Measurements from ENCODE around the gene LIN28B. TPM values are rescaled to one million over a fixed set of nuclear protein-coding genes. Genes with fewer than 3 reads are reported as not detected.

The LIN28B gene
- total and polyA plus RNA-seq, 2 of the 4 experiments (the other 2 are of a cell fraction) = not detected

GRCh38 chr6:105120570-105120969 is 163.7 kb downstream of the LIN28B start:
- in situ Hi-C loops (cut with MboI; ENCODE audit: low sequenced_read_pairs) (no loop called here), intact Hi-C loops (cut with micrococcal nuclease) (no loop called here), dilution Hi-C loops (cut with HindIII; ENCODE audit: low sequenced_read_pairs, unreplicated experiment) (no loop called here)
- WGBS, 2 experiments (ENCODE audit: extremely low coverage in 2 of 2, insufficient read length in 1 of 2) = 79% methylated on average over 3 of the region's 5 CpGs; no CpG with 5 or more reads in 1 of the 2 experiments
- no peak overlapping the region for H4K91ac ChIP-seq (ENCODE audit: insufficient read depth, low read depth, low read length)
- H2BK120ac ChIP-seq (ENCODE audit: low read depth, low read length) = no peak overlapping the region
- H2AK9ac ChIP-seq (replicated peaks; ENCODE audit: low read depth, low read length, poor library complexity) = no peak overlapping the region
- no peaks in the 10 kb centered on the region for H3K4me1 ChIP-seq (ENCODE audit: control insufficient read depth, insufficient read depth, low read length)
- H3K79me1 ChIP-seq (ENCODE audit: low read depth in 1 of 2, low read length in 2 of 2) = no peaks in the 10 kb centered on the region; a peak in 1 of 4 replicates
- no peak overlapping the region for H3K14ac ChIP-seq (replicated peaks; ENCODE audit: low read depth, low read length)
- no peak overlapping the region for H2BK15ac ChIP-seq (ENCODE audit: low read depth, low read length)
- H2BK5ac ChIP-seq (ENCODE audit: low read depth, low read length, poor library complexity, severe bottlenecking) = no peak overlapping the region
- ChIA-PET POLR2A (ENCODE audit: unreplicated experiment) (no interaction called here), CTCF (no interaction called here)
- TF ChIP-seq RFX5 (IDR thresholded peaks at IDR 0.05; ENCODE audit: low read depth, low read length) (no peak), USF2 (IDR thresholded peaks at IDR 0.05; ENCODE audit: low read depth, low read length) (no peak), CEBPB (IDR thresholded peaks at IDR 0.05; ENCODE audit: low read depth, low read length) (no peak), MXI1 (IDR thresholded peaks at IDR 0.05; ENCODE audit: borderline replicate concordance, low read depth, low read length) (no peak), CHD1 (IDR thresholded peaks at IDR 0.05; ENCODE audit: low read depth, low read length) (no peak), SMC3 (IDR thresholded peaks at IDR 0.05; ENCODE audit: low read depth, low read length) (no peak), FOS (IDR thresholded peaks at IDR 0.05; ENCODE audit: low read depth, low read length) (no peak)
- peaks cover 6% of the 10 kb centered on the region for H3K9me1 ChIP-seq (ENCODE audit: insufficient read depth, low read length)
- no peak overlapping the region for H3K4me3 ChIP-seq (ENCODE audit: insufficient read depth, low read depth, low read length)
- no peaks in the 10 kb centered on the region for H3K27me3 ChIP-seq (ENCODE audit: control insufficient read depth, insufficient read depth, low read length)
- no peak overlapping the region for H2AK5ac ChIP-seq (ENCODE audit: low read depth, low read length)
- no peak overlapping the region for H3K18ac ChIP-seq (ENCODE audit: low read depth, low read length)
- no TSS peak for BruUV-seq (replicated peaks)
- H3K4me2 ChIP-seq (ENCODE audit: low read depth, low read length) = no peak overlapping the region
- DNase-seq (peak; percentile 5), ATAC-seq (ENCODE audit: low read depth) (no peak)
- no peak overlapping the region for H2BK20ac ChIP-seq (ENCODE audit: low read depth, low read length)
- no peak overlapping the region for H2AFZ ChIP-seq (replicated peaks; ENCODE audit: low read length, poor library complexity)
- H3K23ac ChIP-seq (ENCODE audit: low read depth, low read length) = no peak overlapping the region
- H3K36me3 ChIP-seq (ENCODE audit: control insufficient read depth, insufficient read depth, low read length) = peaks cover 6% of the 10 kb centered on the region; the same call in 1 of the 2 replicates
- no peak overlapping the region for H3K56ac ChIP-seq (ENCODE audit: extremely low read depth, insufficient read depth, low read length)
- H3K4ac ChIP-seq (ENCODE audit: low read depth, low read length) = no peak overlapping the region
- H4K8ac ChIP-seq (ENCODE audit: low read depth in 2 of 2, low read length in 2 of 2) = no peak overlapping the region
- H3K9ac ChIP-seq (ENCODE audit: low read depth, low read length) = no peak overlapping the region
- H4K5ac ChIP-seq (ENCODE audit: low read depth, low read length) = no peak overlapping the region
- H3K9me3 ChIP-seq (ENCODE audit: control insufficient read depth, insufficient read depth, low read length) = no peaks in the 10 kb centered on the region
- no peaks in the 10 kb centered on the region for H4K20me1 ChIP-seq (ENCODE audit: insufficient read depth, low read length)
- no peak overlapping the region for H3K27ac ChIP-seq (ENCODE audit: insufficient read depth, low read length)
